ENCODE data around the gene CDC42SE1. TPM values are rescaled to one million over a fixed set of nuclear protein-coding genes. Genes with fewer than 3 reads are reported as not detected.

Gene CDC42SE1
- polyA plus RNA-seq, 3 donors: 62.1 to 302 (median 75.7) TPM

DNA sequence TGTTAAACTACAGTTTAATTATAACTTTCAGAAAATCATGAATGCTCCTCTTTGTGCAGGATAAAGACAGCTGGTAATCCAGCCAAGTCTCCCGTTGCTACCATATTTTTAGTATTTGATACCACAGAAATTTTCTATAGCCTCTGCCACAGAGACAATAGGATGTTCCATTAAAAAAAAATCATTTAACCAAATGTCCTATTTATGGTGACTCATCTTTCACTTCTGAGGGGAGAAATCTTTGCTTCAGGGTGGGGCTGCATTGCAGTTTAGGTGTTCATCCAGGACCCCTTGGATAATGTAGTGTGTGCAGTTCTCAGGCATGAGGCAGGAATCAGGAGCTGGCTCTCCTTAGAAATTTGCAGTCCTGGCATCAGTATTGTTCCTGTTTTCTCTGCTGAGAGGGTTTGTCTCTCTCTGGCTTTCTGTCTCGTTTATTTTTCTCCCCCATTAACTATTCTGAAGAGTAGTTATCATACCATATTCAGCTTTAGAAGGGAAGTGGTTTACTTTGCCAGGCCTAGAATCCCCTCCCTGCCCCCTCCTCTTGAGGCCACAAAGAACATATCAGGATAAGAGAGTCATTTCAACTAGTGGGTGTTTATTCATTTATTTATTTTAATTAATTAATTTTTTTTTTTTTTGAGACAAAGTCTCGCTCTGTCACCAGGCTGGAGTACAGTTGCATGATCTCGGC lies 48.1 kb downstream of the CDC42SE1 start:
- TF ChIP-seq, protein P1, sequence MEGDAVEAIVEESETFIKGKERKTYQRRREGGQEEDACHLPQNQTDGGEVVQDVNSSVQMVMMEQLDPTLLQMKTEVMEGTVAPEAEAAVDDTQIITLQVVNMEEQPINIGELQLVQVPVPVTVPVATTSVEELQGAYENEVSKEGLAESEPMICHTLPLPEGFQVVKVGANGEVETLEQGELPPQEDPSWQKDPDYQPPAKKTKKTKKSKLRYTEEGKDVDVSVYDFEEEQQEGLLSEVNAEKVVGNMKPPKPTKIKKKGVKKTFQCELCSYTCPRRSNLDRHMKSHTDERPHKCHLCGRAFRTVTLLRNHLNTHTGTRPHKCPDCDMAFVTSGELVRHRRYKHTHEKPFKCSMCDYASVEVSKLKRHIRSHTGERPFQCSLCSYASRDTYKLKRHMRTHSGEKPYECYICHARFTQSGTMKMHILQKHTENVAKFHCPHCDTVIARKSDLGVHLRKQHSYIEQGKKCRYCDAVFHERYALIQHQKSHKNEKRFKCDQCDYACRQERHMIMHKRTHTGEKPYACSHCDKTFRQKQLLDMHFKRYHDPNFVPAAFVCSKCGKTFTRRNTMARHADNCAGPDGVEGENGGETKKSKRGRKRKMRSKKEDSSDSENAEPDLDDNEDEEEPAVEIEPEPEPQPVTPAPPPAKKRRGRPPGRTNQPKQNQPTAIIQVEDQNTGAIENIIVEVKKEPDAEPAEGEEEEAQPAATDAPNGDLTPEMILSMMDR (IDR thresholded peaks at IDR 0.05): no peak
- Histone ChIP-seq H3K4me3 (replicated peaks in 1 of 3; ENCODE audit: low read depth in 2 of 3, low read length in 3 of 3) (no peak overlapping the region), H3K9ac (ENCODE audit: insufficient read depth, low read length, poor library complexity, severe bottlenecking) (no peak overlapping the region), H2AFZ (ENCODE audit: insufficient read depth, low read depth, low read length, poor library complexity, severe bottlenecking) (no peak overlapping the region), H3K27ac (ENCODE audit: low read depth in 1 of 2, low read length in 2 of 2) (no peak overlapping the region), H3K36me3 (replicated peaks in 1 of 2; ENCODE audit: control insufficient read depth in 1 of 2, insufficient read depth in 2 of 2, low read length in 2 of 2) (peaks cover 0 to 9% of the 10 kb centered on the region in 2 donors), H4K20me1 (ENCODE audit: insufficient read depth, low read length) (no peaks in the 10 kb centered on the region), H3K4me1 (ENCODE audit: control insufficient read depth in 1 of 2, insufficient read depth in 2 of 2, low read length in 2 of 2) (peaks cover 24 to 29% of the 10 kb centered on the region in 2 donors), H3K4me2 (replicated peaks; ENCODE audit: extremely low read depth, low read length, poor library complexity, severe bottlenecking) (no peak overlapping the region), H3K9me3 (replicated peaks in 1 of 2; ENCODE audit: control insufficient read depth in 1 of 2, insufficient read depth in 1 of 2, low read length in 2 of 2) (no peaks in the 10 kb centered on the region), H3K27me3 (ENCODE audit: control insufficient read depth in 2 of 2, insufficient read depth in 2 of 2, low read length in 2 of 2) (no peaks in the 10 kb centered on the region), H3K79me2 (ENCODE audit: insufficient read depth, low read length) (peaks cover 32% of the 10 kb centered on the region)
- Mint-ChIP-seq H3K4me3 (no peak overlapping the region), H3K27ac (peak overlapping the region in 1 of 7 donors; percentile 60), H3K27me3 (ENCODE audit: low read depth in 3 of 3) (peaks cover 0 to 9% (median 0%) of the 10 kb centered on the region in 3 donors), H3K4me1 (peaks cover 35% of the 10 kb centered on the region), H3K36me3 (peaks cover 4 to 15% of the 10 kb centered on the region in 2 donors), H3K9me3 (no peaks in the 10 kb centered on the region)
- intact Hi-C loops (cut with micrococcal nuclease): loop anchor here in 1 of 2 donors (5.0 kb wide), 1 partner anchor 36 kb away; the partner anchor contains the start of gene C1orf56
- DNase-seq: no peak
- 20% methylated on average over 1 of the region's 4 CpGs for WGBS (ENCODE audit: insufficient coverage)

DNA sequence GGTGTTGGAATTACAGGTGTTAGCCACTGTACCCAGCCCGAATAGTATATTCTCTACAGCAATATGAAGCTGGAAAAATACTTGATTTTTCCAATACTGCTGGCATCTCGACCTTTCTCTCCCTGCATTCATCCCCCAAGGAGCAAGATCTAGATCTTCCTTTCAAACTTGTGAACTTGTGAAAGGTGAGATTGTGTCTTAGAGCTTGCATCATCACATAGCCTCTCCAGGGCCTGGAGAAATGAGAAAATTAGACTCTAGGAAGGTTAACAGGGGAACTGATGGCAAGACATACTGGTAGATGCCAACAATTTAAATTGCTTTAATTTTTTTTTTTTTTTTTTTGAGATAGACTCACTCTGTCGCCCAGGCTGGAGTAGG lies 49.1 kb downstream of the CDC42SE1 start:
- H3K9me3 Mint-ChIP-seq: no peaks in the 10 kb centered on the region
- H3K27me3 ChIP-seq (ENCODE audit: control insufficient read depth in 2 of 2, insufficient read depth in 2 of 2, low read length in 2 of 2): no peaks in the 10 kb centered on the region
- WGBS (ENCODE audit: insufficient coverage): no CpG with 5 or more reads among the region's 3 CpGs
- DNase-seq: no peak
- TF ChIP-seq, protein P1 (IDR thresholded peaks at IDR 0.05): no peak
- no peaks in the 10 kb centered on the region for H3K9me3 ChIP-seq (replicated peaks in 1 of 2; ENCODE audit: control insufficient read depth in 1 of 2, insufficient read depth in 1 of 2, low read length in 2 of 2)
- peaks cover 41% of the 10 kb centered on the region for H3K79me2 ChIP-seq (ENCODE audit: insufficient read depth, low read length)
- intact Hi-C loops (cut with micrococcal nuclease): loop anchor here in 1 of 2 donors (5.0 kb wide), 1 partner anchor 37 kb away; the partner anchor contains the start of gene C1orf56
- H4K20me1 ChIP-seq (ENCODE audit: insufficient read depth, low read length): no peaks in the 10 kb centered on the region
- H3K4me1 ChIP-seq (ENCODE audit: control insufficient read depth in 1 of 2, insufficient read depth in 2 of 2, low read length in 2 of 2): peaks cover 32 to 39% of the 10 kb centered on the region in 2 donors
- no peak overlapping the region for H3K9ac ChIP-seq (ENCODE audit: insufficient read depth, low read length, poor library complexity, severe bottlenecking)
- H3K4me2 ChIP-seq (replicated peaks; ENCODE audit: extremely low read depth, low read length, poor library complexity, severe bottlenecking): no peak overlapping the region
- H3K27me3 Mint-ChIP-seq (ENCODE audit: low read depth in 3 of 3): peaks cover 0 to 10% (median 0%) of the 10 kb centered on the region in 3 donors
- H3K27ac ChIP-seq (ENCODE audit: low read depth in 1 of 2, low read length in 2 of 2): no peak overlapping the region
- peaks cover 0 to 9% of the 10 kb centered on the region in 2 donors for H3K36me3 ChIP-seq (replicated peaks in 1 of 2; ENCODE audit: control insufficient read depth in 1 of 2, insufficient read depth in 2 of 2, low read length in 2 of 2)
- peaks cover 44% of the 10 kb centered on the region for H3K4me1 Mint-ChIP-seq
- peaks cover 4 to 13% of the 10 kb centered on the region in 2 donors for H3K36me3 Mint-ChIP-seq
- H3K4me3 Mint-ChIP-seq: no peak overlapping the region
- H3K4me3 ChIP-seq (replicated peaks in 1 of 3; ENCODE audit: low read depth in 2 of 3, low read length in 3 of 3): no peak overlapping the region
- no peak overlapping the region for H2AFZ ChIP-seq (ENCODE audit: insufficient read depth, low read depth, low read length, poor library complexity, severe bottlenecking)
- no peak overlapping the region for H3K27ac Mint-ChIP-seq
